ENCODE results near the gene INPP5F. TPM values are rescaled to one million over a fixed set of nuclear protein-coding genes. Genes with fewer than 3 reads are reported as not detected.
"Not testable (repeated sequence)": the region's sequence is repeated elsewhere in the genome, so short reads cannot be mapped to it uniquely, and the experiment has no call there.

The INPP5F gene
- total RNA-seq, 1 donor from 2014 or later, result 18.3 TPM

- no peaks in the 10 kb centered on the region for H3K9me3 Mint-ChIP-seq
- no peak for DNase-seq
- H3K4me3 Mint-ChIP-seq, result no peak overlapping the region
- H3K4me1 Mint-ChIP-seq, result peaks cover 5% of the 10 kb centered on the region
- no peak overlapping the region for H3K27ac Mint-ChIP-seq
- no peaks in the 10 kb centered on the region for H3K36me3 Mint-ChIP-seq (ENCODE audit: low read depth)
- intact Hi-C loops (cut with micrococcal nuclease), result no loop called here
- no peaks in the 10 kb centered on the region for H3K27me3 Mint-ChIP-seq
Observed at GRCh38 chr10:119694608-119695007, 31.2 kb upstream of the INPP5F start.

- peaks cover 31% of the 10 kb centered on the region for H3K4me1 Mint-ChIP-seq
- no peak overlapping the region for H3K27ac Mint-ChIP-seq
- no peak overlapping the region for H3K4me3 Mint-ChIP-seq
- no peak for DNase-seq
- H3K36me3 Mint-ChIP-seq (ENCODE audit: low read depth), result peaks cover 17% of the 10 kb centered on the region
- no peaks in the 10 kb centered on the region for H3K27me3 Mint-ChIP-seq
- H3K9me3 Mint-ChIP-seq, result peaks cover 19% of the 10 kb centered on the region
- intact Hi-C loops (cut with micrococcal nuclease), result loop anchor here (5.0 kb wide), 1 partner anchor 203 kb away; no protein-coding TSS in a partner anchor
Observed at GRCh38 chr10:119700321-119700954, 25.4 kb upstream of the INPP5F start.

GRCh38 chr10:119701861-119702260 is 24.0 kb upstream of the INPP5F start:
- peaks cover 40% of the 10 kb centered on the region for H3K4me1 Mint-ChIP-seq
- H3K9me3 Mint-ChIP-seq, result peaks cover 25% of the 10 kb centered on the region
- no peaks in the 10 kb centered on the region for H3K27me3 Mint-ChIP-seq
- peaks cover 28% of the 10 kb centered on the region for H3K36me3 Mint-ChIP-seq (ENCODE audit: low read depth)
- DNase-seq, result no peak
- peak overlapping the region; percentile 93 for H3K27ac Mint-ChIP-seq
- H3K4me3 Mint-ChIP-seq, result no peak overlapping the region
- intact Hi-C loops (cut with micrococcal nuclease), result loop anchor here (5.0 kb wide), 1 partner anchor 205 kb away; no protein-coding TSS in a partner anchor

GRCh38 chr10:119702583-119702982 is 23.3 kb upstream of the INPP5F start:
- H3K27me3 Mint-ChIP-seq, result no peaks in the 10 kb centered on the region
- no peak for DNase-seq

GRCh38 chr10:119703903-119704508 is 21.8 kb upstream of the INPP5F start:
- DNase-seq, result no peak
- H3K4me1 Mint-ChIP-seq, result peaks cover 50% of the 10 kb centered on the region
- no peaks in the 10 kb centered on the region for H3K27me3 Mint-ChIP-seq
- peaks cover 40% of the 10 kb centered on the region for H3K36me3 Mint-ChIP-seq (ENCODE audit: low read depth)
- intact Hi-C loops (cut with micrococcal nuclease), result loop anchor here (2.0 to 5.0 kb wide), 2 partner anchors 51 to 207 kb away; no protein-coding TSS in a partner anchor
- peaks cover 37% of the 10 kb centered on the region for H3K9me3 Mint-ChIP-seq
- peak overlapping the region; percentile 75 for H3K4me3 Mint-ChIP-seq
- H3K27ac Mint-ChIP-seq, result peak overlapping the region; percentile 99

More at GRCh38 chr10:119702583-119702982, 23.3 kb upstream of the INPP5F start:
- peaks cover 33% of the 10 kb centered on the region for H3K36me3 Mint-ChIP-seq (ENCODE audit: low read depth)
- peak overlapping the region; percentile 93 for H3K27ac Mint-ChIP-seq
- intact Hi-C loops (cut with micrococcal nuclease), result loop anchor here (5.0 kb wide), 1 partner anchor 205 kb away; no protein-coding TSS in a partner anchor
- H3K9me3 Mint-ChIP-seq, result peaks cover 32% of the 10 kb centered on the region
- H3K4me1 Mint-ChIP-seq, result peaks cover 45% of the 10 kb centered on the region
- H3K4me3 Mint-ChIP-seq, result peak overlapping the region; percentile 56

- peaks cover 46% of the 10 kb centered on the region for H3K36me3 Mint-ChIP-seq (ENCODE audit: low read depth)
- peak; percentile 72 for DNase-seq
- H3K4me1 Mint-ChIP-seq, result peaks cover 56% of the 10 kb centered on the region
- peak overlapping the region; percentile 99 for H3K27ac Mint-ChIP-seq
- peak overlapping the region; percentile 75 for H3K4me3 Mint-ChIP-seq
- no peaks in the 10 kb centered on the region for H3K27me3 Mint-ChIP-seq
- peaks cover 47% of the 10 kb centered on the region for H3K9me3 Mint-ChIP-seq
- intact Hi-C loops (cut with micrococcal nuclease), result loop anchor here (1.0 to 5.0 kb wide), 4 partner anchors 19 to 498 kb away; partner anchors contain the start of gene GRK5
Observed at GRCh38 chr10:119705434-119705831, 20.4 kb upstream of the INPP5F start.

GRCh38 chr10:119706521-119707278 is 19.1 kb upstream of the INPP5F start:
- peaks cover 56% of the 10 kb centered on the region for H3K4me1 Mint-ChIP-seq
- intact Hi-C loops (cut with micrococcal nuclease), result loop anchor here (5.0 kb wide), 1 partner anchor 499 kb away; the partner anchor contains the start of gene GRK5
- peaks cover 55% of the 10 kb centered on the region for H3K9me3 Mint-ChIP-seq
- peaks cover 53% of the 10 kb centered on the region for H3K36me3 Mint-ChIP-seq (ENCODE audit: low read depth)
- DNase-seq, result no peak
- no peaks in the 10 kb centered on the region for H3K27me3 Mint-ChIP-seq
- peak overlapping the region; percentile 99 for H3K27ac Mint-ChIP-seq
- peak overlapping the region; percentile 5 for H3K4me3 Mint-ChIP-seq

GRCh38 chr10:119707331-119707730 is 18.5 kb upstream of the INPP5F start:
- intact Hi-C loops (cut with micrococcal nuclease), result loop anchor here (5.0 kb wide), 1 partner anchor 500 kb away; the partner anchor contains the start of gene GRK5
- Mint-ChIP-seq H3K4me3 (peak overlapping the region; percentile 63), H3K27ac (peak overlapping the region; percentile 99), H3K36me3 (ENCODE audit: low read depth) (peaks cover 55% of the 10 kb centered on the region), H3K4me1 (peaks cover 53% of the 10 kb centered on the region), H3K9me3 (peaks cover 54% of the 10 kb centered on the region)
- H3K27me3 Mint-ChIP-seq, DNase-seq: not testable (repeated sequence)

GRCh38 chr10:119710935-119711334 is 14.9 kb upstream of the INPP5F start:
- Mint-ChIP-seq H3K36me3 (ENCODE audit: low read depth) (peaks cover 34% of the 10 kb centered on the region), H3K4me1 (peaks cover 29% of the 10 kb centered on the region), H3K27ac (peak overlapping the region; percentile 46), H3K9me3 (peaks cover 36% of the 10 kb centered on the region)
- H3K27me3 Mint-ChIP-seq; DNase-seq; H3K4me3 Mint-ChIP-seq; intact Hi-C loops (cut with micrococcal nuclease): not testable (repeated sequence)

- H3K36me3 Mint-ChIP-seq (ENCODE audit: low read depth), result peaks cover 16% of the 10 kb centered on the region
- DNase-seq, result no peak
- intact Hi-C loops (cut with micrococcal nuclease), result no loop called here
- H3K4me1 Mint-ChIP-seq, result peaks cover 14% of the 10 kb centered on the region
- H3K27me3 Mint-ChIP-seq, result peaks cover 3% of the 10 kb centered on the region
- H3K4me3 Mint-ChIP-seq, result no peak overlapping the region
- H3K27ac Mint-ChIP-seq, result peak overlapping the region; percentile 23
- peaks cover 19% of the 10 kb centered on the region for H3K9me3 Mint-ChIP-seq
Observed at GRCh38 chr10:119713744-119714483, 11.9 kb upstream of the INPP5F start.

- peaks cover 3% of the 10 kb centered on the region for H3K27me3 Mint-ChIP-seq
- peaks cover 15% of the 10 kb centered on the region for H3K9me3 Mint-ChIP-seq
- intact Hi-C loops (cut with micrococcal nuclease), result no loop called here
- peaks cover 9% of the 10 kb centered on the region for H3K4me1 Mint-ChIP-seq
- no peak for DNase-seq
- H3K36me3 Mint-ChIP-seq (ENCODE audit: low read depth), result peaks cover 11% of the 10 kb centered on the region
- H3K4me3 Mint-ChIP-seq, result no peak overlapping the region
- H3K27ac Mint-ChIP-seq, result no peak overlapping the region
Observed at GRCh38 chr10:119714484-119714816, 11.4 kb upstream of the INPP5F start.

- intact Hi-C loops (cut with micrococcal nuclease), result no loop called here
- H3K4me3 Mint-ChIP-seq, result no peak overlapping the region
- H3K27me3 Mint-ChIP-seq, result peaks cover 3% of the 10 kb centered on the region
- H3K36me3 Mint-ChIP-seq (ENCODE audit: low read depth), result peaks cover 5% of the 10 kb centered on the region
- no peak overlapping the region for H3K27ac Mint-ChIP-seq
- H3K4me1 Mint-ChIP-seq, result peaks cover 2% of the 10 kb centered on the region
- no peak for DNase-seq
- peaks cover 3% of the 10 kb centered on the region for H3K9me3 Mint-ChIP-seq
Observed at GRCh38 chr10:119715628-119716505, 10.0 kb upstream of the INPP5F start.

Measured in activated CD4-positive, alpha-beta T cell treated with anti-CD3 and anti-CD28 coated beads, Interleukin-2, amount 10 ng/mL, durations not matched to agents 24 days and 14 days (primary cell).